ENCODE results near the gene ARHGAP21. TPM values are rescaled to one million over a fixed set of nuclear protein-coding genes. Genes with fewer than 3 reads are reported as not detected.

ARHGAP21 gene
- total and polyA plus RNA-seq, 2 experiments from 2014 or later = 15.3 to 44.5 TPM

GRCh38 chr10:24685958-24686540 is 37.6 kb downstream of the ARHGAP21 start:
- no peaks in the 10 kb centered on the region for H3K9me2 ChIP-seq (ENCODE audit: insufficient read depth)
- H3K27ac ChIP-seq (ENCODE audit: low read depth) = no peak overlapping the region
- ATAC-seq = no peak
- H3F3A ChIP-seq (replicated peaks; ENCODE audit: low read depth) = no peaks in the 10 kb centered on the region
- H4K20me1 ChIP-seq (replicated peaks; ENCODE audit: insufficient read depth) = peaks cover 3% of the 10 kb centered on the region; the same call in 1 of the 2 replicates
- no peak overlapping the region for H3K4me3 Mint-ChIP-seq
- H3K4me1 Mint-ChIP-seq = peaks cover 5% of the 10 kb centered on the region; the same call in 2 of the 3 replicates
- no peak overlapping the region for H3K4me3 ChIP-seq
- no peak overlapping the region for H2AFZ ChIP-seq
- no peaks in the 10 kb centered on the region for H3K27me3 ChIP-seq (ENCODE audit: insufficient read depth)
- no peak overlapping the region for H3K4me2 ChIP-seq
- no peaks in the 10 kb centered on the region for H3K4me1 ChIP-seq (ENCODE audit: insufficient read depth)
- H3K27ac Mint-ChIP-seq = no peak overlapping the region
- peaks cover 6% of the 10 kb centered on the region; the same call in 1 of the 3 replicates for H3K36me3 Mint-ChIP-seq (ENCODE audit: low read depth)
- H3K27me3 Mint-ChIP-seq (ENCODE audit: insufficient read depth, low read depth, poor library complexity) = peaks cover 4% of the 10 kb centered on the region
- no peaks in the 10 kb centered on the region for H3K9me3 Mint-ChIP-seq
- H3K79me2 ChIP-seq (replicated peaks; ENCODE audit: insufficient read depth) = peaks cover 57% of the 10 kb centered on the region
- no peak for DNase-seq (ENCODE audit: low spot score)
- H3K36me3 ChIP-seq (ENCODE audit: insufficient read depth) = no peaks in the 10 kb centered on the region
- TF ChIP-seq JUNB (IDR thresholded peaks at IDR 0.05; ENCODE audit: unreplicated experiment) (no peak), CREB1 (CRISPR knock-in tag; IDR thresholded peaks at IDR 0.05; ENCODE audit: low read depth) (no peak), STAT1 (IDR thresholded peaks at IDR 0.05; ENCODE audit: unreplicated experiment) (no peak), EZH2 (IDR thresholded peaks at IDR 0.05; ENCODE audit: low read depth, unreplicated experiment) (no peak), EZH2phosphoT487 (IDR thresholded peaks at IDR 0.05; ENCODE audit: unreplicated experiment) (no peak), ZNF331 (CRISPR knock-in tag; IDR thresholded peaks at IDR 0.05; ENCODE audit: low read depth) (no peak)
- TF ChIP-seq, protein P1, sequence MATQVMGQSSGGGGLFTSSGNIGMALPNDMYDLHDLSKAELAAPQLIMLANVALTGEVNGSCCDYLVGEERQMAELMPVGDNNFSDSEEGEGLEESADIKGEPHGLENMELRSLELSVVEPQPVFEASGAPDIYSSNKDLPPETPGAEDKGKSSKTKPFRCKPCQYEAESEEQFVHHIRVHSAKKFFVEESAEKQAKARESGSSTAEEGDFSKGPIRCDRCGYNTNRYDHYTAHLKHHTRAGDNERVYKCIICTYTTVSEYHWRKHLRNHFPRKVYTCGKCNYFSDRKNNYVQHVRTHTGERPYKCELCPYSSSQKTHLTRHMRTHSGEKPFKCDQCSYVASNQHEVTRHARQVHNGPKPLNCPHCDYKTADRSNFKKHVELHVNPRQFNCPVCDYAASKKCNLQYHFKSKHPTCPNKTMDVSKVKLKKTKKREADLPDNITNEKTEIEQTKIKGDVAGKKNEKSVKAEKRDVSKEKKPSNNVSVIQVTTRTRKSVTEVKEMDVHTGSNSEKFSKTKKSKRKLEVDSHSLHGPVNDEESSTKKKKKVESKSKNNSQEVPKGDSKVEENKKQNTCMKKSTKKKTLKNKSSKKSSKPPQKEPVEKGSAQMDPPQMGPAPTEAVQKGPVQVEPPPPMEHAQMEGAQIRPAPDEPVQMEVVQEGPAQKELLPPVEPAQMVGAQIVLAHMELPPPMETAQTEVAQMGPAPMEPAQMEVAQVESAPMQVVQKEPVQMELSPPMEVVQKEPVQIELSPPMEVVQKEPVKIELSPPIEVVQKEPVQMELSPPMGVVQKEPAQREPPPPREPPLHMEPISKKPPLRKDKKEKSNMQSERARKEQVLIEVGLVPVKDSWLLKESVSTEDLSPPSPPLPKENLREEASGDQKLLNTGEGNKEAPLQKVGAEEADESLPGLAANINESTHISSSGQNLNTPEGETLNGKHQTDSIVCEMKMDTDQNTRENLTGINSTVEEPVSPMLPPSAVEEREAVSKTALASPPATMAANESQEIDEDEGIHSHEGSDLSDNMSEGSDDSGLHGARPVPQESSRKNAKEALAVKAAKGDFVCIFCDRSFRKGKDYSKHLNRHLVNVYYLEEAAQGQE (IDR thresholded peaks at IDR 0.05; ENCODE audit: unreplicated experiment) = no peak
- TF ChIP-seq, protein P2, sequence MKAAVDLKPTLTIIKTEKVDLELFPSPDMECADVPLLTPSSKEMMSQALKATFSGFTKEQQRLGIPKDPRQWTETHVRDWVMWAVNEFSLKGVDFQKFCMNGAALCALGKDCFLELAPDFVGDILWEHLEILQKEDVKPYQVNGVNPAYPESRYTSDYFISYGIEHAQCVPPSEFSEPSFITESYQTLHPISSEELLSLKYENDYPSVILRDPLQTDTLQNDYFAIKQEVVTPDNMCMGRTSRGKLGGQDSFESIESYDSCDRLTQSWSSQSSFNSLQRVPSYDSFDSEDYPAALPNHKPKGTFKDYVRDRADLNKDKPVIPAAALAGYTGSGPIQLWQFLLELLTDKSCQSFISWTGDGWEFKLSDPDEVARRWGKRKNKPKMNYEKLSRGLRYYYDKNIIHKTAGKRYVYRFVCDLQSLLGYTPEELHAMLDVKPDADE (IDR thresholded peaks at IDR 0.05) = no peak
- TF ChIP-seq, protein P3, sequence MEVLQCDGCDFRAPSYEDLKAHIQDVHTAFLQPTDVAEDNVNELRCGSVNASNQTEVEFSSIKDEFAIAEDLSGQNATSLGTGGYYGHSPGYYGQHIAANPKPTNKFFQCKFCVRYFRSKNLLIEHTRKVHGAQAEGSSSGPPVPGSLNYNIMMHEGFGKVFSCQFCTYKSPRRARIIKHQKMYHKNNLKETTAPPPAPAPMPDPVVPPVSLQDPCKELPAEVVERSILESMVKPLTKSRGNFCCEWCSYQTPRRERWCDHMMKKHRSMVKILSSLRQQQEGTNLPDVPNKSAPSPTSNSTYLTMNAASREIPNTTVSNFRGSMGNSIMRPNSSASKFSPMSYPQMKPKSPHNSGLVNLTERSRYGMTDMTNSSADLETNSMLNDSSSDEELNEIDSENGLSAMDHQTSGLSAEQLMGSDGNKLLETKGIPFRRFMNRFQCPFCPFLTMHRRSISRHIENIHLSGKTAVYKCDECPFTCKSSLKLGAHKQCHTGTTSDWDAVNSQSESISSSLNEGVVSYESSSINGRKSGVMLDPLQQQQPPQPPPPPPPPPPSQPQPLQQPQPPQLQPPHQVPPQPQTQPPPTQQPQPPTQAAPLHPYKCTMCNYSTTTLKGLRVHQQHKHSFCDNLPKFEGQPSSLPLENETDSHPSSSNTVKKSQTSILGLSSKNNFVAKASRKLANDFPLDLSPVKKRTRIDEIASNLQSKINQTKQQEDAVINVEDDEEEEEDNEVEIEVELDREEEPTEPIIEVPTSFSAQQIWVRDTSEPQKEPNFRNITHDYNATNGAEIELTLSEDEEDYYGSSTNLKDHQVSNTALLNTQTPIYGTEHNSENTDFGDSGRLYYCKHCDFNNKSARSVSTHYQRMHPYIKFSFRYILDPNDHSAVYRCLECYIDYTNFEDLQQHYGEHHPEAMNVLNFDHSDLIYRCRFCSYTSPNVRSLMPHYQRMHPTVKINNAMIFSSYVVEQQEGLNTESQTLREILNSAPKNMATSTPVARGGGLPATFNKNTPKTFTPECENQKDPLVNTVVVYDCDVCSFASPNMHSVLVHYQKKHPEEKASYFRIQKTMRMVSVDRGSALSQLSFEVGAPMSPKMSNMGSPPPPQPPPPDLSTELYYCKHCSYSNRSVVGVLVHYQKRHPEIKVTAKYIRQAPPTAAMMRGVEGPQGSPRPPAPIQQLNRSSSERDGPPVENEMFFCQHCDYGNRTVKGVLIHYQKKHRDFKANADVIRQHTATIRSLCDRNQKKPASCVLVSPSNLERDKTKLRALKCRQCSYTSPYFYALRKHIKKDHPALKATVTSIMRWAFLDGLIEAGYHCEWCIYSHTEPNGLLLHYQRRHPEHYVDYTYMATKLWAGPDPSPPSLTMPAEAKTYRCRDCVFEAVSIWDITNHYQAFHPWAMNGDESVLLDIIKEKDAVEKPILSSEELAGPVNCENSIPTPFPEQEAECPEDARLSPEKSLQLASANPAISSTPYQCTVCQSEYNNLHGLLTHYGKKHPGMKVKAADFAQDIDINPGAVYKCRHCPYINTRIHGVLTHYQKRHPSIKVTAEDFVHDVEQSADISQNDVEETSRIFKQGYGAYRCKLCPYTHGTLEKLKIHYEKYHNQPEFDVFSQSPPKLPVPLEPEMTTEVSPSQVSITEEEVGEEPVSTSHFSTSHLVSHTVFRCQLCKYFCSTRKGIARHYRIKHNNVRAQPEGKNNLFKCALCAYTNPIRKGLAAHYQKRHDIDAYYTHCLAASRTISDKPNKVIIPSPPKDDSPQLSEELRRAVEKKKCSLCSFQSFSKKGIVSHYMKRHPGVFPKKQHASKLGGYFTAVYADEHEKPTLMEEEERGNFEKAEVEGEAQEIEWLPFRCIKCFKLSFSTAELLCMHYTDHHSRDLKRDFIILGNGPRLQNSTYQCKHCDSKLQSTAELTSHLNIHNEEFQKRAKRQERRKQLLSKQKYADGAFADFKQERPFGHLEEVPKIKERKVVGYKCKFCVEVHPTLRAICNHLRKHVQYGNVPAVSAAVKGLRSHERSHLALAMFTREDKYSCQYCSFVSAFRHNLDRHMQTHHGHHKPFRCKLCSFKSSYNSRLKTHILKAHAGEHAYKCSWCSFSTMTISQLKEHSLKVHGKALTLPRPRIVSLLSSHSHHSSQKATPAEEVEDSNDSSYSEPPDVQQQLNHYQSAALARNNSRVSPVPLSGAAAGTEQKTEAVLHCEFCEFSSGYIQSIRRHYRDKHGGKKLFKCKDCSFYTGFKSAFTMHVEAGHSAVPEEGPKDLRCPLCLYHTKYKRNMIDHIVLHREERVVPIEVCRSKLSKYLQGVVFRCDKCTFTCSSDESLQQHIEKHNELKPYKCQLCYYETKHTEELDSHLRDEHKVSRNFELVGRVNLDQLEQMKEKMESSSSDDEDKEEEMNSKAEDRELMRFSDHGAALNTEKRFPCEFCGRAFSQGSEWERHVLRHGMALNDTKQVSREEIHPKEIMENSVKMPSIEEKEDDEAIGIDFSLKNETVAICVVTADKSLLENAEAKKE (CRISPR knock-in tag; IDR thresholded peaks at IDR 0.05) = no peak

Measured in GM23338 (cell line).